A549 (cell line): ENCODE results near the gene GPLD1.

ENCODE experiments used
- CBX8 ChIP-seq: fragments of 200-600 bp; sonication (generic); IDR thresholded peaks from 2 replicates; pipeline ENCODE4 v1.6.1; 2016
- FOSL2 ChIP-seq, 2 experiments: fragments of 450-650 bp in 1 of 2; fragments of >200 bp in 1 of 2; sonication (Bioruptor Twin) in 1 of 2; formaldehyde crosslinking; IDR thresholded peaks; 2 replicates each; pipeline versions ENCODE4 v1.5.0 to v1.6.1; 2016 to 2020; ENCODE audit warnings: mild to moderate bottlenecking in 1 of 2, moderate library complexity in 1 of 2
- JUNB ChIP-seq: fragments of >200 bp; sonication (Bioruptor Twin); formaldehyde crosslinking; IDR thresholded peaks from 2 replicates; pipeline ENCODE4 v1.6.1; 2016
- NPAS2 ChIP-seq: fragments of 250-450 bp; sonication (Bioruptor Pico); IDR thresholded peaks from 2 replicates; pipeline ENCODE4 v1.8.0; 2022; ENCODE audit warnings: mild to moderate bottlenecking, moderate library complexity, borderline replicate concordance
- NR3C1 ChIP-seq: fragments of >200 bp; sonication (Bioruptor Twin); formaldehyde crosslinking; IDR thresholded peaks from 3 replicates; pipeline ENCODE4 v1.6.1; 2017
- POLR2A ChIP-seq: IDR thresholded peaks from 2 replicates; pipeline ENCODE4 v1.6.1; 2012; ENCODE audit warnings: mild to moderate bottlenecking, low read length
- RAD21 ChIP-seq, 2 experiments: fragments of >200 bp in 1 of 2; sonication (Bioruptor Twin) in 1 of 2; formaldehyde crosslinking in 1 of 2; IDR thresholded peaks in 1 of 2; conservative IDR thresholded peaks in 1 of 2; 2 replicates in 1 of 2; 3 replicates in 1 of 2; pipeline ENCODE4 v1.6.1; 2012 to 2018; ENCODE audit warnings: inconsistent platforms in 1 of 2
- RARB ChIP-seq: fragments of 250-450 bp; sonication (Bioruptor Pico); IDR thresholded peaks from 2 replicates; pipeline ENCODE4 v1.8.0; 2021; ENCODE audit warnings: mild to moderate bottlenecking, moderate library complexity
- RFX5 ChIP-seq: fragments of 450-650 bp; IDR thresholded peaks from 2 replicates; pipeline ENCODE4 v1.7.1; 2014; ENCODE audit warnings: antibody characterized with exemption, mild to moderate bottlenecking, moderate library complexity
- TFCP2L1 ChIP-seq: fragments of 250-450 bp; sonication (Bioruptor Pico); IDR thresholded peaks from 2 replicates; pipeline ENCODE4 v1.5.0; 2021; ENCODE audit warnings: mild to moderate bottlenecking
- ZC3H11A ChIP-seq: fragments of 450-650 bp; IDR thresholded peaks from 2 replicates; pipeline ENCODE4 v1.6.1; 2014; ENCODE audit warnings: antibody characterized with exemption, mild to moderate bottlenecking
- TF ChIP-seq, protein P1 (sequence below): fragments of >200 bp; sonication (Bioruptor Twin); formaldehyde crosslinking; IDR thresholded peaks from 3 replicates; pipeline ENCODE4 v1.5.1; 2016
- TF ChIP-seq, protein P2 (sequence below): fragments of >200 bp; sonication (Bioruptor Twin); formaldehyde crosslinking; IDR thresholded peaks from 3 replicates; pipeline ENCODE4 v1.6.1; 2016

- TF ChIP-seq NR3C1 (no peak), POLR2A (no peak), JUNB (no peak), RAD21 (conservative IDR thresholded peaks at IDR 0.05 in 1 of 2, IDR thresholded peaks at IDR 0.05 in 1 of 2) (no peak), RFX5 (no peak), TFCP2L1 (no peak), CBX8 (no peak), FOSL2 (IDR thresholded peaks at IDR 0.05) (no peak), FOSL2 (CRISPR knock-in tag; IDR thresholded peaks at IDR 0.05) (peak; percentile 55), ZC3H11A (no peak), NPAS2 (CRISPR knock-in tag) (no peak), RARB (no peak)
- TF ChIP-seq, protein P1, sequence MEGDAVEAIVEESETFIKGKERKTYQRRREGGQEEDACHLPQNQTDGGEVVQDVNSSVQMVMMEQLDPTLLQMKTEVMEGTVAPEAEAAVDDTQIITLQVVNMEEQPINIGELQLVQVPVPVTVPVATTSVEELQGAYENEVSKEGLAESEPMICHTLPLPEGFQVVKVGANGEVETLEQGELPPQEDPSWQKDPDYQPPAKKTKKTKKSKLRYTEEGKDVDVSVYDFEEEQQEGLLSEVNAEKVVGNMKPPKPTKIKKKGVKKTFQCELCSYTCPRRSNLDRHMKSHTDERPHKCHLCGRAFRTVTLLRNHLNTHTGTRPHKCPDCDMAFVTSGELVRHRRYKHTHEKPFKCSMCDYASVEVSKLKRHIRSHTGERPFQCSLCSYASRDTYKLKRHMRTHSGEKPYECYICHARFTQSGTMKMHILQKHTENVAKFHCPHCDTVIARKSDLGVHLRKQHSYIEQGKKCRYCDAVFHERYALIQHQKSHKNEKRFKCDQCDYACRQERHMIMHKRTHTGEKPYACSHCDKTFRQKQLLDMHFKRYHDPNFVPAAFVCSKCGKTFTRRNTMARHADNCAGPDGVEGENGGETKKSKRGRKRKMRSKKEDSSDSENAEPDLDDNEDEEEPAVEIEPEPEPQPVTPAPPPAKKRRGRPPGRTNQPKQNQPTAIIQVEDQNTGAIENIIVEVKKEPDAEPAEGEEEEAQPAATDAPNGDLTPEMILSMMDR, result no peak
- TF ChIP-seq, protein P2, sequence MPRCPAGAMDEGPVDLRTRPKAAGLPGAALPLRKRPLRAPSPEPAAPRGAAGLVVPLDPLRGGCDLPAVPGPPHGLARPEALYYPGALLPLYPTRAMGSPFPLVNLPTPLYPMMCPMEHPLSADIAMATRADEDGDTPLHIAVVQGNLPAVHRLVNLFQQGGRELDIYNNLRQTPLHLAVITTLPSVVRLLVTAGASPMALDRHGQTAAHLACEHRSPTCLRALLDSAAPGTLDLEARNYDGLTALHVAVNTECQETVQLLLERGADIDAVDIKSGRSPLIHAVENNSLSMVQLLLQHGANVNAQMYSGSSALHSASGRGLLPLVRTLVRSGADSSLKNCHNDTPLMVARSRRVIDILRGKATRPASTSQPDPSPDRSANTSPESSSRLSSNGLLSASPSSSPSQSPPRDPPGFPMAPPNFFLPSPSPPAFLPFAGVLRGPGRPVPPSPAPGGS, result no peak
Measured at GRCh38 chr6:24382220-24382540, 107.2 kb downstream of the GPLD1 start.
